ENCODE results near the gene CYP2C19. TPM values are rescaled to one million over a fixed set of nuclear protein-coding genes. Genes with fewer than 3 reads are reported as not detected.

The CYP2C19 gene
- total RNA-seq, 4 donors from 2014 or later = not detected

DNA sequence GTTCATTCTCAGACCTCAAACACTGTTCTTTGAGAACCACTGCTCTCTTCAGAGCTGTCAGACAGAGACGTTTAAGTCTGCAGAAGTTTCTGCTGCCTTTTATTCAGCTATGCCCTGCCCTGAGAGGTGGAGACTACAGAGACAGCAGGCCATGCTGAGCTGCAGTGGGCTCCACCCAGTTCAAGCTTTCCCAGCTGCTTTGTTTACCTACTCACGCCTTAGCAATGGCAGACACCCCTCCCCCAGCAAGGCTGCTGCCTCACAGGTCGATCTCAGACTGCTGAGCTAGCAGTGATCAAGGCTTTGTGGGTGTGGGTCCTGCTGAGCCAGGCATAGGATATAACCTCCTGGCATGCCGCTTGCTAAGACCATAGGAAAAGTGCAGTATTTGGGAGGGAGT, 95.5 kb downstream of the CYP2C19 start:
- WGBS, 2 donors = 56 to 71% methylated on average over 4 of the region's 4 CpGs
- no peaks in the 10 kb centered on the region for H3K36me3 ChIP-seq
- H3K27ac ChIP-seq = no peak overlapping the region
- TF ChIP-seq POLR2A (IDR thresholded peaks at IDR 0.05) (no peak), EP300 (IDR thresholded peaks at IDR 0.05) (no peak)
- TF ChIP-seq, protein P1, sequence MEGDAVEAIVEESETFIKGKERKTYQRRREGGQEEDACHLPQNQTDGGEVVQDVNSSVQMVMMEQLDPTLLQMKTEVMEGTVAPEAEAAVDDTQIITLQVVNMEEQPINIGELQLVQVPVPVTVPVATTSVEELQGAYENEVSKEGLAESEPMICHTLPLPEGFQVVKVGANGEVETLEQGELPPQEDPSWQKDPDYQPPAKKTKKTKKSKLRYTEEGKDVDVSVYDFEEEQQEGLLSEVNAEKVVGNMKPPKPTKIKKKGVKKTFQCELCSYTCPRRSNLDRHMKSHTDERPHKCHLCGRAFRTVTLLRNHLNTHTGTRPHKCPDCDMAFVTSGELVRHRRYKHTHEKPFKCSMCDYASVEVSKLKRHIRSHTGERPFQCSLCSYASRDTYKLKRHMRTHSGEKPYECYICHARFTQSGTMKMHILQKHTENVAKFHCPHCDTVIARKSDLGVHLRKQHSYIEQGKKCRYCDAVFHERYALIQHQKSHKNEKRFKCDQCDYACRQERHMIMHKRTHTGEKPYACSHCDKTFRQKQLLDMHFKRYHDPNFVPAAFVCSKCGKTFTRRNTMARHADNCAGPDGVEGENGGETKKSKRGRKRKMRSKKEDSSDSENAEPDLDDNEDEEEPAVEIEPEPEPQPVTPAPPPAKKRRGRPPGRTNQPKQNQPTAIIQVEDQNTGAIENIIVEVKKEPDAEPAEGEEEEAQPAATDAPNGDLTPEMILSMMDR (IDR thresholded peaks at IDR 0.05) = no peak
- H3K27me3 ChIP-seq = no peaks in the 10 kb centered on the region
- H3K9me3 ChIP-seq = peaks cover 0 to 10% (median 0%) of the 10 kb centered on the region in 4 donors
- DNase-seq (ENCODE audit: low spot score in 2 of 2) = no peak
- no peaks in the 10 kb centered on the region for H3K4me1 ChIP-seq
- no peak overlapping the region for H3K4me3 ChIP-seq

DNA sequence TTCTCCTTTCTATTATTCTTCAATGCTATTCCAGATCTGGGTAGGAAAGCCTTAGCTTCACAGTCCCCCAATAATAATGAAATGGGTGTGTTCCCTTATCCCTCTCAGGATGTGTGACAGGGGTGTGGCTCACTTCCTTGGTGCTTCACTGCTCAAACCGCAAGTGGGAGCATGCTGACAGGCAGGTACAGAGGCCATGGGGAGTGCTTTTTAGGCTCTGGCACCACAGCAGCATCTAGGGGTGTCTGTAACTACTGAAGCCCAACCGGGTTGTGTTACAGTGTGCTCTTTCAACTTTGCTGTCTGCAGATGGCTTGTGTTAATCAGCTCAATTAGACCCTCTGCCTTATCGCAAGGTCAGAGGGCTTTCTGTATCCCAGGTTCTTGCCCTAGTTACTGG, 96.6 kb downstream of the CYP2C19 start:
- Histone ChIP-seq H3K27me3 (no peaks in the 10 kb centered on the region), H3K4me3 (no peak overlapping the region), H3K9me3 (peaks cover 0 to 12% (median 0%) of the 10 kb centered on the region in 4 donors), H3K36me3 (no peaks in the 10 kb centered on the region), H3K4me1 (no peaks in the 10 kb centered on the region), H3K27ac (no peak overlapping the region)
- no peak for TF ChIP-seq EP300 (IDR thresholded peaks at IDR 0.05)
- TF ChIP-seq POLR2A (IDR thresholded peaks at IDR 0.05) = no peak
- 82 to 95% methylated on average over 3 of the region's 3 CpGs for WGBS, 2 donors
- DNase-seq (ENCODE audit: low spot score in 2 of 2) = no peak

DNA sequence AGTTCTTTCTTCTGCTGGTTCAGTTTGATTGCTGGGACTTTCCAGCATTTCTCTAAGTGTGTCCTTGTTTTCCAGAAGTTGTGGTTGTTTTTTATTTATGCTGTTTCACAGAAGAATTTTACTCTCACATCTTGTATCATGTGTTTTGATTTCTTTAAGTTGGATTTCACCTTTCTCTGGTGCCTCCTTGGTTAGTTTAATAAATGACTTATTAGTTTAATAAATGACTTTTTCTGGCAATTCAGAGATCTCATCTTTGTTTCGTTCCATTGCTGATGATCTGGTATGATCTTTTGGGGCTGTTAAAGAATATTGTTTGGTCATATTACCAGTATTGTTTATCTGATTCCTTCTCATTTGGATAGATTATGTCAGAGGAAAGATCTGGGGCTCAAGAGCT, 116.2 kb downstream of the CYP2C19 start:
- Histone ChIP-seq H3K9me3 (no peaks in the 10 kb centered on the region), H3K36me3 (no peaks in the 10 kb centered on the region), H3K27me3 (no peaks in the 10 kb centered on the region), H3K4me3 (no peak overlapping the region), H3K27ac (no peak overlapping the region), H3K4me1 (no peaks in the 10 kb centered on the region)
- TF ChIP-seq, protein P1 (IDR thresholded peaks at IDR 0.05) = no peak
- TF ChIP-seq POLR2A (IDR thresholded peaks at IDR 0.05) (no peak), EP300 (IDR thresholded peaks at IDR 0.05) (no peak)
- DNase-seq (ENCODE audit: low spot score in 2 of 2) = no peak
- WGBS, 2 donors = 91 to 92% methylated on average over 1 of the region's 1 CpG

DNA sequence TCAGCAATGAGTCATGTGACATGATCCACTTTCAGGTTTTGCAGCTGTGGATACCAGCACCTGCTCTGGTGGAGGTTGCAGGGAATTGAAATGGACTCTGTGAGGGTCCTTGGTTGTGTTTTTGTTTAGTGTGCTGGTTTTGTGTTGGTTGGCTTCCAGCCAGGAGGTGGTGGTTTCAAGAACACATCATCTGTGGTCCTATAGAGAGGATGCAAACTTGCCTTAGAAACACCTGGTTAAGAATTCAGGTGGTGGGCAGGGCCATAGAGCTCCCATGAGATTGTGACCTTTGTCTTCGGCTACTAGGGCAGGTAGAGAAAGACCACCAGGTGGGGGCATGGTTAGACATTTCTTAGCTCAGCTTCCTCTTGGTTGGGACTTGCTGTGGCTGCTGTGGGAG, 116.7 kb downstream of the CYP2C19 start:
- DNase-seq (ENCODE audit: low spot score in 2 of 2) = no peak
- TF ChIP-seq EP300 (IDR thresholded peaks at IDR 0.05) = no peak
- TF ChIP-seq, protein P1 (IDR thresholded peaks at IDR 0.05) = no peak
- TF ChIP-seq POLR2A (IDR thresholded peaks at IDR 0.05) = no peak
- Histone ChIP-seq H3K36me3 (no peaks in the 10 kb centered on the region), H3K27me3 (no peaks in the 10 kb centered on the region), H3K4me1 (no peaks in the 10 kb centered on the region), H3K9me3 (no peaks in the 10 kb centered on the region), H3K4me3 (no peak overlapping the region), H3K27ac (no peak overlapping the region)
- WGBS, 2 donors = 71 to 100% methylated on average over 1 of the region's 1 CpG

DNA sequence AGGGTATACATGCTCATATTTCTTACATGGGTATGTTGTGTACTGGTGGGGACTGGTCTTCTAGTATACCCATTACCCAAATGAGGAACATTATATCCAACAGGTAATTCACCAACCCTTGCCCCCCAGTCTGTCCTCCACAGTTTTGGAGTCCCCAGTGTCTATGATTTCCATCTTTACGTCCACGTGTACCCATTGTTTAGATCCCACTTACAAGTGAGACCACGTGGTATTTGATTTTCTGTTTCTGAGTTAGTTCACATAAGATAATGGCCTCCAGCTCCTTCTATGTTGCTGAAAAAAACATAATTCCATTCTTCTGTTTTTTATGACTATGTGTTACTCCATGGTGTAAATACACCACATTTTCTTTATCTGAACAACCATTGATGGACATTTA, 126.6 kb downstream of the CYP2C19 start:
- no peaks in the 10 kb centered on the region for H3K27me3 ChIP-seq
- no peak overlapping the region for H3K27ac ChIP-seq
- H3K4me1 ChIP-seq = no peaks in the 10 kb centered on the region
- TF ChIP-seq EP300 (IDR thresholded peaks at IDR 0.05) (no peak), POLR2A (IDR thresholded peaks at IDR 0.05) (no peak)
- TF ChIP-seq, protein P1 (IDR thresholded peaks at IDR 0.05) = no peak
- H3K9me3 ChIP-seq = peaks cover 0 to 7% (median 0%) of the 10 kb centered on the region in 4 donors
- H3K4me3 ChIP-seq = no peak overlapping the region
- no peak for DNase-seq (ENCODE audit: low spot score in 2 of 2)
- WGBS, 2 donors = 67 to 88% methylated on average over 3 of the region's 3 CpGs
- no peaks in the 10 kb centered on the region for H3K36me3 ChIP-seq

Measured in tibial nerve (tissue), 4 donors.